Ishikawa (cell line): Measurements from ENCODE around the gene PDE3B.

Experiments
- CEBPB ChIP-seq: IDR thresholded peaks from 2 replicates; pipeline ENCODE4 v1.6.1; 2012
- CREB1 ChIP-seq: IDR thresholded peaks from 2 replicates; pipeline ENCODE4 v1.6.1; 2012; ENCODE audit warnings: low read depth
- EGR1 ChIP-seq: IDR thresholded peaks from 2 replicates; pipeline ENCODE4 v1.6.1; 2012
- EP300 ChIP-seq: IDR thresholded peaks from 2 replicates; pipeline ENCODE4 v1.6.1; 2012; ENCODE audit warnings: borderline replicate concordance
- FOXM1 ChIP-seq: IDR thresholded peaks from 2 replicates; pipeline ENCODE4 v1.6.1; 2012; ENCODE audit warnings: low read depth, borderline replicate concordance
- MAX ChIP-seq: IDR thresholded peaks from 2 replicates; pipeline ENCODE4 v1.6.1; 2012
- NFIC ChIP-seq: IDR thresholded peaks from 2 replicates; pipeline ENCODE4 v1.6.1; 2012
- RAD21 ChIP-seq: IDR thresholded peaks from 2 replicates; pipeline ENCODE4 v1.6.1; 2012; ENCODE audit warnings: low read depth
- REST ChIP-seq: IDR thresholded peaks from 2 replicates; pipeline ENCODE4 v1.6.1; 2012; ENCODE audit warnings: low read depth, mild to moderate bottlenecking
- TAF1 ChIP-seq: IDR thresholded peaks from 2 replicates; pipeline ENCODE4 v1.6.1; 2012; ENCODE audit warnings: low read depth, mild to moderate bottlenecking
- TCF12 ChIP-seq: IDR thresholded peaks from 2 replicates; pipeline ENCODE4 v1.6.1; 2012; ENCODE audit warnings: low read depth
- TEAD4 ChIP-seq: IDR thresholded peaks from 2 replicates; pipeline ENCODE4 v1.6.1; 2012
- USF1 ChIP-seq: IDR thresholded peaks from 2 replicates; pipeline ENCODE4 v1.6.1; 2012
- YY1 ChIP-seq: IDR thresholded peaks from 2 replicates; pipeline ENCODE4 v1.6.1; 2012; ENCODE audit warnings: low read depth
- ZBTB7A ChIP-seq: IDR thresholded peaks from 2 replicates; pipeline ENCODE4 v1.6.1; 2012; ENCODE audit warnings: low read depth

Gene PDE3B

GRCh38 chr11:14657841-14658240 lies 14.2 kb downstream of the PDE3B start:
- TF ChIP-seq REST (no peak), ZBTB7A (no peak), USF1 (no peak), NFIC (no peak), FOXM1 (no peak), TAF1 (no peak), YY1 (no peak), TCF12 (no peak), MAX (no peak), CEBPB (no peak), EGR1 (no peak)

GRCh38 chr11:14668731-14669301 lies 25.2 kb downstream of the PDE3B start:
- TF ChIP-seq CREB1: no peak
- TF ChIP-seq TAF1: no peak
- TF ChIP-seq ZBTB7A: no peak
- TF ChIP-seq FOXM1: no peak
- no peak for TF ChIP-seq USF1
- no peak for TF ChIP-seq RAD21
- no peak for TF ChIP-seq REST
- no peak for TF ChIP-seq NFIC
- no peak for TF ChIP-seq EGR1
- TF ChIP-seq CEBPB: no peak
- TF ChIP-seq MAX: no peak
- no peak for TF ChIP-seq TCF12
- no peak for TF ChIP-seq YY1
- no peak for TF ChIP-seq TEAD4

GRCh38 chr11:14669499-14669898 lies 25.9 kb downstream of the PDE3B start:
- TF ChIP-seq USF1 (no peak), REST (no peak), TCF12 (no peak), ZBTB7A (no peak)

- TF ChIP-seq TCF12 (no peak), EP300 (no peak), TAF1 (no peak), EGR1 (no peak), NFIC (no peak), CREB1 (no peak)
Observed at GRCh38 chr11:14669958-14670357, 26.4 kb downstream of the PDE3B start.

- no peak for TF ChIP-seq NFIC
- no peak for TF ChIP-seq RAD21
Observed at GRCh38 chr11:14672635-14673034, 29.0 kb downstream of the PDE3B start.

- no peak for TF ChIP-seq MAX
- no peak for TF ChIP-seq USF1
- no peak for TF ChIP-seq FOXM1
- no peak for TF ChIP-seq RAD21
- TF ChIP-seq TAF1: no peak
- no peak for TF ChIP-seq NFIC
- no peak for TF ChIP-seq TEAD4
- TF ChIP-seq TCF12: no peak
- no peak for TF ChIP-seq ZBTB7A
- no peak for TF ChIP-seq EP300
- no peak for TF ChIP-seq EGR1
- TF ChIP-seq CREB1: no peak
- TF ChIP-seq YY1: no peak
- TF ChIP-seq REST: no peak
- TF ChIP-seq CEBPB: no peak
Observed at GRCh38 chr11:14673421-14673820, 29.8 kb downstream of the PDE3B start.
